H1 (cell line): Measurements from ENCODE around the gene MAD2L1. TPM values are rescaled to one million over a fixed set of nuclear protein-coding genes. Genes with fewer than 3 reads are reported as not detected.

Source experiments
- BRCA1 ChIP-seq: IDR thresholded peaks from 2 replicates; pipeline ENCODE4 v1.6.1; 2012; ENCODE audit warnings: low read depth, low read length, improper control_type of control experiment
- CHD7 ChIP-seq: fragments of 300-600 bp; sonication (generic); IDR thresholded peaks from 2 replicates; pipeline ENCODE4 v1.7.1; 2012; ENCODE audit warnings: low read length, moderate library complexity, mild to moderate bottlenecking, inconsistent platforms; ENCODE audit not compliant: insufficient replicate concordance
- CTCF ChIP-seq, 3 experiments: IDR thresholded peaks; 1 replicate in 2 of 3; 2 replicates in 1 of 3; pipeline versions ENCODE4 v1.5.1 to v1.6.1; 2011; ENCODE audit warnings: low read length in 3 of 3, mild to moderate bottlenecking in 3 of 3, inconsistent platforms in 2 of 3, low read depth in 1 of 3, moderate library complexity in 1 of 3; ENCODE audit not compliant: insufficient read depth in 1 of 3; ENCODE audit errors: control extremely low read depth in 1 of 3
- RBBP5 ChIP-seq: IDR thresholded peaks from 2 replicates; pipeline ENCODE4 v1.7.1; 2012; ENCODE audit warnings: low read depth, mild to moderate bottlenecking, inconsistent platforms, low read length, moderate library complexity, borderline replicate concordance
- RFX5 ChIP-seq: IDR thresholded peaks from 2 replicates; pipeline ENCODE4 v1.6.1; 2011; ENCODE audit warnings: low read depth, low read length, improper control_type of control experiment, borderline replicate concordance
- SP1 ChIP-seq: IDR thresholded peaks from 2 replicates; pipeline ENCODE4 v1.6.1; 2011; ENCODE audit warnings: low read depth, low read length
- SRF ChIP-seq: IDR thresholded peaks from 2 replicates; pipeline ENCODE4 v1.6.1; 2011; ENCODE audit warnings: mild to moderate bottlenecking, low read depth, low read length, moderate library complexity
- USF2 ChIP-seq: IDR thresholded peaks from 2 replicates; pipeline ENCODE4 v1.6.1; 2011; ENCODE audit warnings: low read length, improper control_type of control experiment
- polyA plus RNA-seq, 7 experiments: library from polyadenylated mRNA; depleted of rRNA in 3 of 7; stranded (reverse) in 5 of 7; unstranded in 2 of 7; fragments of >200 nt in 5 of 7; fragments of 200-250 nt in 2 of 7; gene quantifications; 1 replicate in 5 of 7; 2 replicates in 1 of 7; 4 replicates in 1 of 7; pipeline versions ENCODE4 v1.2.1 to v1.2.3, GENCODE V29; 2011 to 2013; ENCODE audit warnings: missing spikeins in 2 of 7, mixed read lengths in 2 of 7
- total RNA-seq: library from RNA; stranded (reverse); fragmentation: NEBNext Ultra II Directional; extraction: Animal tissue kit (Norgen Biotek cat#: 25700); gene quantifications from 2 replicates; pipeline ENCODE4 v1.2.1, GENCODE V29; 2021

MAD2L1 gene
- total and polyA plus RNA-seq, 2 of the 8 experiments (the other 6 are each of a cell fraction or from before 2014, with no cell fraction given): 51.1 to 88.1 TPM

- TF ChIP-seq CHD7 (no peak), RBBP5 (no peak), CTCF (IDR thresholded peaks at IDR 0.05; ENCODE audit: control extremely low read depth in 1 of 3, insufficient read depth in 1 of 3, low read depth in 1 of 3, low read length in 3 of 3) (no peak), RFX5 (no peak), SP1 (no peak), BRCA1 (no peak), SRF (no peak), USF2 (no peak)
Measured at GRCh38 chr4:120052856-120053255, 13.8 kb downstream of the MAD2L1 start (continued).
